ENCODE results near the gene LRRC1.

LRRC1 gene

DNA sequence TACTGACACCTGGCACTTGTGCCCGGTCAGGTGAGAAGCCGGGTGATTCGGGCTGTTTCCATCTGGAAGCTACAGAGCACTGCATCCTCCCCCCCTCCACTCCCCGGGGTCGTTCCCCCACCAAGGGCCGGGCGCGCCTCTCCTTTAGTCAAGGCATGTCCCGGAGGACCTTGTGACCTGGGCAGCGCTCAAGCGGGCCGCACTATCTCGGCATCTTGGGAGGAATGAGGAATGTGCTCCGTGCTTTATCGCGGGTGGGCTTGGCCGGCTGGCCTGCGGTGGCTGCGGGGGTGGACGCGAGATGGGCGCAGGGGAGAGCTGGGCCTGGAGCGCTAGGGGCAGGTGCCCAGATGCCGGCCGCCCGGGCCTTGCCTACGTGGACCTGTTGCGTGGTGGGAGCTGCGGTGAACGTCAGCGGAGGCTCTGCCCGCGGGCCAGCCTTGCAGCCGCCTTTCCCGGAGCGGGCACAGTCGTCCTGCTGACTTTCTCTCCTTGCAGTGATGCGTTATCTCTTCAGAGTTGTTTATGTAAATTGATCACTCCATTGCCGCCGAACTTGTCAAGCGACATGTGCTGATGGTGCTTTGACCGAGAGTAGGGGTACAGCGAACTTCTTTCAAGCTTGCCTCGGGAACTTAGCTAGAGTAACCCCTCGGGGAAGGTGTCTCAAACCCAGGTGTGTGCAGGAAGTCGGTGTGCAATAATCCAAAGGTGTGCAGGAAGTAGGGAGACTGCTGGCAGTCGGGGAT is 1.1 kb downstream of the LRRC1 start (continued):
- TF ChIP-seq, protein P1, sequence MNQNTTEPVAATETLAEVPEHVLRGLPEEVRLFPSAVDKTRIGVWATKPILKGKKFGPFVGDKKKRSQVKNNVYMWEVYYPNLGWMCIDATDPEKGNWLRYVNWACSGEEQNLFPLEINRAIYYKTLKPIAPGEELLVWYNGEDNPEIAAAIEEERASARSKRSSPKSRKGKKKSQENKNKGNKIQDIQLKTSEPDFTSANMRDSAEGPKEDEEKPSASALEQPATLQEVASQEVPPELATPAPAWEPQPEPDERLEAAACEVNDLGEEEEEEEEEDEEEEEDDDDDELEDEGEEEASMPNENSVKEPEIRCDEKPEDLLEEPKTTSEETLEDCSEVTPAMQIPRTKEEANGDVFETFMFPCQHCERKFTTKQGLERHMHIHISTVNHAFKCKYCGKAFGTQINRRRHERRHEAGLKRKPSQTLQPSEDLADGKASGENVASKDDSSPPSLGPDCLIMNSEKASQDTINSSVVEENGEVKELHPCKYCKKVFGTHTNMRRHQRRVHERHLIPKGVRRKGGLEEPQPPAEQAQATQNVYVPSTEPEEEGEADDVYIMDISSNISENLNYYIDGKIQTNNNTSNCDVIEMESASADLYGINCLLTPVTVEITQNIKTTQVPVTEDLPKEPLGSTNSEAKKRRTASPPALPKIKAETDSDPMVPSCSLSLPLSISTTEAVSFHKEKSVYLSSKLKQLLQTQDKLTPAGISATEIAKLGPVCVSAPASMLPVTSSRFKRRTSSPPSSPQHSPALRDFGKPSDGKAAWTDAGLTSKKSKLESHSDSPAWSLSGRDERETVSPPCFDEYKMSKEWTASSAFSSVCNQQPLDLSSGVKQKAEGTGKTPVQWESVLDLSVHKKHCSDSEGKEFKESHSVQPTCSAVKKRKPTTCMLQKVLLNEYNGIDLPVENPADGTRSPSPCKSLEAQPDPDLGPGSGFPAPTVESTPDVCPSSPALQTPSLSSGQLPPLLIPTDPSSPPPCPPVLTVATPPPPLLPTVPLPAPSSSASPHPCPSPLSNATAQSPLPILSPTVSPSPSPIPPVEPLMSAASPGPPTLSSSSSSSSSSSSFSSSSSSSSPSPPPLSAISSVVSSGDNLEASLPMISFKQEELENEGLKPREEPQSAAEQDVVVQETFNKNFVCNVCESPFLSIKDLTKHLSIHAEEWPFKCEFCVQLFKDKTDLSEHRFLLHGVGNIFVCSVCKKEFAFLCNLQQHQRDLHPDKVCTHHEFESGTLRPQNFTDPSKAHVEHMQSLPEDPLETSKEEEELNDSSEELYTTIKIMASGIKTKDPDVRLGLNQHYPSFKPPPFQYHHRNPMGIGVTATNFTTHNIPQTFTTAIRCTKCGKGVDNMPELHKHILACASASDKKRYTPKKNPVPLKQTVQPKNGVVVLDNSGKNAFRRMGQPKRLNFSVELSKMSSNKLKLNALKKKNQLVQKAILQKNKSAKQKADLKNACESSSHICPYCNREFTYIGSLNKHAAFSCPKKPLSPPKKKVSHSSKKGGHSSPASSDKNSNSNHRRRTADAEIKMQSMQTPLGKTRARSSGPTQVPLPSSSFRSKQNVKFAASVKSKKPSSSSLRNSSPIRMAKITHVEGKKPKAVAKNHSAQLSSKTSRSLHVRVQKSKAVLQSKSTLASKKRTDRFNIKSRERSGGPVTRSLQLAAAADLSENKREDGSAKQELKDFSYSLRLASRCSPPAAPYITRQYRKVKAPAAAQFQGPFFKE (tag by site-specific recombination; IDR thresholded peaks at IDR 0.05; ENCODE audit: borderline replicate concordance): 0 out of 2 replicates have a peak, but pooled peaks have one; percentile 43
- TF ChIP-seq ZNF18 (tag by site-specific recombination; IDR thresholded peaks at IDR 0.05) (no peak), ZIC2 (tag by site-specific recombination; IDR thresholded peaks at IDR 0.05) (peak; percentile 55; the same call in 1 of the 2 replicates), KLF10 (tag by site-specific recombination; IDR thresholded peaks at IDR 0.05) (no peak), KLF8 (tag by site-specific recombination; IDR thresholded peaks at IDR 0.05) (0 out of 2 replicates have a peak, but pooled peaks have one; percentile 35), ZNF837 (tag by site-specific recombination; IDR thresholded peaks at IDR 0.05) (no peak), ZBTB8A (tag by site-specific recombination; IDR thresholded peaks at IDR 0.05) (peak; percentile 66), GLI4 (tag by site-specific recombination; IDR thresholded peaks at IDR 0.05) (no peak), SCRT1 (tag by site-specific recombination; IDR thresholded peaks at IDR 0.05; ENCODE audit: borderline replicate concordance) (peak; percentile 95), ZNF777 (tag by site-specific recombination; IDR thresholded peaks at IDR 0.05; ENCODE audit: borderline replicate concordance) (peak; percentile 24; the same call in 1 of the 2 replicates), REPIN1 (tag by site-specific recombination; IDR thresholded peaks at IDR 0.05; ENCODE audit: low read depth) (no peak), ZEB2 (tag by site-specific recombination; IDR thresholded peaks at IDR 0.05) (no peak; the same call in 1 of the 2 replicates), ZNF549 (tag by site-specific recombination; IDR thresholded peaks at IDR 0.05) (no peak), ZNF23 (tag by site-specific recombination; IDR thresholded peaks at IDR 0.05; ENCODE audit: borderline replicate concordance) (no peak)
- TF ChIP-seq, protein P2, sequence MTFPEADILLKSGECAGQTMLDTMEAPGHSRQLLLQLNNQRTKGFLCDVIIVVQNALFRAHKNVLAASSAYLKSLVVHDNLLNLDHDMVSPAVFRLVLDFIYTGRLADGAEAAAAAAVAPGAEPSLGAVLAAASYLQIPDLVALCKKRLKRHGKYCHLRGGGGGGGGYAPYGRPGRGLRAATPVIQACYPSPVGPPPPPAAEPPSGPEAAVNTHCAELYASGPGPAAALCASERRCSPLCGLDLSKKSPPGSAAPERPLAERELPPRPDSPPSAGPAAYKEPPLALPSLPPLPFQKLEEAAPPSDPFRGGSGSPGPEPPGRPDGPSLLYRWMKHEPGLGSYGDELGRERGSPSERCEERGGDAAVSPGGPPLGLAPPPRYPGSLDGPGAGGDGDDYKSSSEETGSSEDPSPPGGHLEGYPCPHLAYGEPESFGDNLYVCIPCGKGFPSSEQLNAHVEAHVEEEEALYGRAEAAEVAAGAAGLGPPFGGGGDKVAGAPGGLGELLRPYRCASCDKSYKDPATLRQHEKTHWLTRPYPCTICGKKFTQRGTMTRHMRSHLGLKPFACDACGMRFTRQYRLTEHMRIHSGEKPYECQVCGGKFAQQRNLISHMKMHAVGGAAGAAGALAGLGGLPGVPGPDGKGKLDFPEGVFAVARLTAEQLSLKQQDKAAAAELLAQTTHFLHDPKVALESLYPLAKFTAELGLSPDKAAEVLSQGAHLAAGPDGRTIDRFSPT (tag by site-specific recombination; IDR thresholded peaks at IDR 0.05): peak; percentile 89
- TF ChIP-seq, protein P3, sequence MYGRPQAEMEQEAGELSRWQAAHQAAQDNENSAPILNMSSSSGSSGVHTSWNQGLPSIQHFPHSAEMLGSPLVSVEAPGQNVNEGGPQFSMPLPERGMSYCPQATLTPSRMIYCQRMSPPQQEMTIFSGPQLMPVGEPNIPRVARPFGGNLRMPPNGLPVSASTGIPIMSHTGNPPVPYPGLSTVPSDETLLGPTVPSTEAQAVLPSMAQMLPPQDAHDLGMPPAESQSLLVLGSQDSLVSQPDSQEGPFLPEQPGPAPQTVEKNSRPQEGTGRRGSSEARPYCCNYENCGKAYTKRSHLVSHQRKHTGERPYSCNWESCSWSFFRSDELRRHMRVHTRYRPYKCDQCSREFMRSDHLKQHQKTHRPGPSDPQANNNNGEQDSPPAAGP (tag by site-specific recombination; IDR thresholded peaks at IDR 0.05): 0 out of 2 replicates have a peak, but pooled peaks have one; percentile 42
- TF ChIP-seq, protein P4, sequence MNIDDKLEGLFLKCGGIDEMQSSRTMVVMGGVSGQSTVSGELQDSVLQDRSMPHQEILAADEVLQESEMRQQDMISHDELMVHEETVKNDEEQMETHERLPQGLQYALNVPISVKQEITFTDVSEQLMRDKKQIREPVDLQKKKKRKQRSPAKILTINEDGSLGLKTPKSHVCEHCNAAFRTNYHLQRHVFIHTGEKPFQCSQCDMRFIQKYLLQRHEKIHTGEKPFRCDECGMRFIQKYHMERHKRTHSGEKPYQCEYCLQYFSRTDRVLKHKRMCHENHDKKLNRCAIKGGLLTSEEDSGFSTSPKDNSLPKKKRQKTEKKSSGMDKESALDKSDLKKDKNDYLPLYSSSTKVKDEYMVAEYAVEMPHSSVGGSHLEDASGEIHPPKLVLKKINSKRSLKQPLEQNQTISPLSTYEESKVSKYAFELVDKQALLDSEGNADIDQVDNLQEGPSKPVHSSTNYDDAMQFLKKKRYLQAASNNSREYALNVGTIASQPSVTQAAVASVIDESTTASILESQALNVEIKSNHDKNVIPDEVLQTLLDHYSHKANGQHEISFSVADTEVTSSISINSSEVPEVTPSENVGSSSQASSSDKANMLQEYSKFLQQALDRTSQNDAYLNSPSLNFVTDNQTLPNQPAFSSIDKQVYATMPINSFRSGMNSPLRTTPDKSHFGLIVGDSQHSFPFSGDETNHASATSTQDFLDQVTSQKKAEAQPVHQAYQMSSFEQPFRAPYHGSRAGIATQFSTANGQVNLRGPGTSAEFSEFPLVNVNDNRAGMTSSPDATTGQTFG (tag by site-specific recombination; IDR thresholded peaks at IDR 0.05; ENCODE audit: borderline replicate concordance): no peak
- TF ChIP-seq, protein P5, sequence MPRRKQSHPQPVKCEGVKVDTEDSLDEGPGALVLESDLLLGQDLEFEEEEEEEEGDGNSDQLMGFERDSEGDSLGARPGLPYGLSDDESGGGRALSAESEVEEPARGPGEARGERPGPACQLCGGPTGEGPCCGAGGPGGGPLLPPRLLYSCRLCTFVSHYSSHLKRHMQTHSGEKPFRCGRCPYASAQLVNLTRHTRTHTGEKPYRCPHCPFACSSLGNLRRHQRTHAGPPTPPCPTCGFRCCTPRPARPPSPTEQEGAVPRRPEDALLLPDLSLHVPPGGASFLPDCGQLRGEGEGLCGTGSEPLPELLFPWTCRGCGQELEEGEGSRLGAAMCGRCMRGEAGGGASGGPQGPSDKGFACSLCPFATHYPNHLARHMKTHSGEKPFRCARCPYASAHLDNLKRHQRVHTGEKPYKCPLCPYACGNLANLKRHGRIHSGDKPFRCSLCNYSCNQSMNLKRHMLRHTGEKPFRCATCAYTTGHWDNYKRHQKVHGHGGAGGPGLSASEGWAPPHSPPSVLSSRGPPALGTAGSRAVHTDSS (tag by site-specific recombination; IDR thresholded peaks at IDR 0.05): no peak
- TF ChIP-seq, protein P6, sequence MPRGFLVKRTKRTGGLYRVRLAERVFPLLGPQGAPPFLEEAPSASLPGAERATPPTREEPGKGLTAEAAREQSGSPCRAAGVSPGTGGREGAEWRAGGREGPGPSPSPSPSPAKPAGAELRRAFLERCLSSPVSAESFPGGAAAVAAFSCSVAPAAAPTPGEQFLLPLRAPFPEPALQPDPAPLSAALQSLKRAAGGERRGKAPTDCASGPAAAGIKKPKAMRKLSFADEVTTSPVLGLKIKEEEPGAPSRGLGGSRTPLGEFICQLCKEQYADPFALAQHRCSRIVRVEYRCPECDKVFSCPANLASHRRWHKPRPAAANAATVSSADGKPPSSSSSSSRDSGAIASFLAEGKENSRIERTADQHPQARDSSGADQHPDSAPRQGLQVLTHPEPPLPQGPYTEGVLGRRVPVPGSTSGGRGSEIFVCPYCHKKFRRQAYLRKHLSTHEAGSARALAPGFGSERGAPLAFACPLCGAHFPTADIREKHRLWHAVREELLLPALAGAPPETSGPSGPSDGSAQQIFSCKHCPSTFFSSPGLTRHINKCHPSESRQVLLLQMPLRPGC (tag by site-specific recombination; IDR thresholded peaks at IDR 0.05): no peak
- TF ChIP-seq, protein P7, sequence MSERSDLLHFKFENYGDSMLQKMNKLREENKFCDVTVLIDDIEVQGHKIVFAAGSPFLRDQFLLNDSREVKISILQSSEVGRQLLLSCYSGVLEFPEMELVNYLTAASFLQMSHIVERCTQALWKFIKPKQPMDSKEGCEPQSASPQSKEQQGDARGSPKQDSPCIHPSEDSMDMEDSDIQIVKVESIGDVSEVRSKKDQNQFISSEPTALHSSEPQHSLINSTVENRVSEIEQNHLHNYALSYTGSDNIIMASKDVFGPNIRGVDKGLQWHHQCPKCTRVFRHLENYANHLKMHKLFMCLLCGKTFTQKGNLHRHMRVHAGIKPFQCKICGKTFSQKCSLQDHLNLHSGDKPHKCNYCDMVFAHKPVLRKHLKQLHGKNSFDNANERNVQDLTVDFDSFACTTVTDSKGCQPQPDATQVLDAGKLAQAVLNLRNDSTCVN (tag by site-specific recombination; optimal IDR thresholded peaks at IDR 0.05): no peak

Data from HEK293 (cell line).